GM21381 (cell line): ENCODE measurements around the gene FRMPD2.

Source experiments
- ATAC-seq: cut with Tn5 transposase; IDR thresholded peaks from one replicate; pipeline ENCODE4 v1.9.1; 2021; ENCODE audit warnings: mild to moderate bottlenecking, moderate library complexity; ENCODE audit not compliant: unreplicated experiment

The FRMPD2 gene, protein sequence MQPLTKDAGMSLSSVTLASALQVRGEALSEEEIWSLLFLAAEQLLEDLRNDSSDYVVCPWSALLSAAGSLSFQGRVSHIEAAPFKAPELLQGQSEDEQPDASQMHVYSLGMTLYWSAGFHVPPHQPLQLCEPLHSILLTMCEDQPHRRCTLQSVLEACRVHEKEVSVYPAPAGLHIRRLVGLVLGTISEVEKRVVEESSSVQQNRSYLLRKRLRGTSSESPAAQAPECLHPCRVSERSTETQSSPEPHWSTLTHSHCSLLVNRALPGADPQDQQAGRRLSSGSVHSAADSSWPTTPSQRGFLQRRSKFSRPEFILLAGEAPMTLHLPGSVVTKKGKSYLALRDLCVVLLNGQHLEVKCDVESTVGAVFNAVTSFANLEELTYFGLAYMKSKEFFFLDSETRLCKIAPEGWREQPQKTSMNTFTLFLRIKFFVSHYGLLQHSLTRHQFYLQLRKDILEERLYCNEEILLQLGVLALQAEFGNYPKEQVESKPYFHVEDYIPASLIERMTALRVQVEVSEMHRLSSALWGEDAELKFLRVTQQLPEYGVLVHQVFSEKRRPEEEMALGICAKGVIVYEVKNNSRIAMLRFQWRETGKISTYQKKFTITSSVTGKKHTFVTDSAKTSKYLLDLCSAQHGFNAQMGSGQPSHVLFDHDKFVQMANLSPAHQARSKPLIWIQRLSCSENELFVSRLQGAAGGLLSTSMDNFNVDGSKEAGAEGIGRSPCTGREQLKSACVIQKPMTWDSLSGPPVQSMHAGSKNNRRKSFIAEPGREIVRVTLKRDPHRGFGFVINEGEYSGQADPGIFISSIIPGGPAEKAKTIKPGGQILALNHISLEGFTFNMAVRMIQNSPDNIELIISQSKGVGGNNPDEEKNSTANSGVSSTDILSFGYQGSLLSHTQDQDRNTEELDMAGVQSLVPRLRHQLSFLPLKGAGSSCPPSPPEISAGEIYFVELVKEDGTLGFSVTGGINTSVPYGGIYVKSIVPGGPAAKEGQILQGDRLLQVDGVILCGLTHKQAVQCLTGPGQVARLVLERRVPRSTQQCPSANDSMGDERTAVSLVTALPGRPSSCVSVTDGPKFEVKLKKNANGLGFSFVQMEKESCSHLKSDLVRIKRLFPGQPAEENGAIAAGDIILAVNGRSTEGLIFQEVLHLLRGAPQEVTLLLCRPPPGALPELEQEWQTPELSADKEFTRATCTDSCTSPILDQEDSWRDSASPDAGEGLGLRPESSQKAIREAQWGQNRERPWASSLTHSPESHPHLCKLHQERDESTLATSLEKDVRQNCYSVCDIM (N-terminal part only)

DNA sequence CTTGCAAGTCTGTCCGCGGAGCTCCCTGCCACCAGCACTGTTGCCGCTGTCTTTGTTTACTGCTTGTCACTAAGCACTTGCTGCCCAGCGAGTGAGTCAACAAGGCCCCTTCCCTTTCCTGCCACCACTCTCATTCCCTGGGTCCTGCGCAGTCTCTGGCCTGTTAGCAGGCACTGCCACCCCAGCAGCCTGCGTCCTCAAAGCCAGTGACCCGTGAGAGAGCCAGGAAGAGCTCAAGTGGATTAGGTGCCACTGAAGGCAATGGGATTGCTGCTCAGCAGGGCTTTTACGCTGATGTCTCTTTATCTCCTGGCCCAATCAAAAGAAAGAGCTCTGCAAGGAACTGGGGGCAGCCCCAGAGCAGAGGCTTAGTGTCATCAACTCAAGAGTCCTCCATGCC is at the start of gene FRMPD2:
TSS of gene FRMPD2 (minus strand) at position 61 of the 400 bp plus-strand sequence. CDS start 129 bp downstream, outside the sequence.
- no peak for ATAC-seq

DNA sequence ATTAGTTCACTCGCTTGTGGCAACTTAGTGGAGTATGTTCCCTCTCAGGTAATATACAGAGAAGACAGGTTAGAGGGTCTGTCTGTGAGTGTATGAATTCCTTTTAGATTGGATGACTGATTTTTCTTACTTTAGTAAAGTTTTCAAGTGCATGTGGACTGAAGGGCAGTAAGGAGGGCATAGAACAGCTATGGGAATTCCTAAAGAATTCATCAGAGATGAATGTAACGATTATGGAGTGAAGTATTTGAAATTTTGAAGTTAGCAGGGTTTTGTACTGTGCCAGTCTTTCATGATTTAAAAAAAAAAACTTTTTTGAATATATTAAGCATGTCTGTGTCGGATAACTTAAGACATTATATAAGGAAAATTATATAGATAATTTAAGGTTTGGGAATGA is 47.5 kb upstream of the FRMPD2 start:
- ATAC-seq: no peak

DNA sequence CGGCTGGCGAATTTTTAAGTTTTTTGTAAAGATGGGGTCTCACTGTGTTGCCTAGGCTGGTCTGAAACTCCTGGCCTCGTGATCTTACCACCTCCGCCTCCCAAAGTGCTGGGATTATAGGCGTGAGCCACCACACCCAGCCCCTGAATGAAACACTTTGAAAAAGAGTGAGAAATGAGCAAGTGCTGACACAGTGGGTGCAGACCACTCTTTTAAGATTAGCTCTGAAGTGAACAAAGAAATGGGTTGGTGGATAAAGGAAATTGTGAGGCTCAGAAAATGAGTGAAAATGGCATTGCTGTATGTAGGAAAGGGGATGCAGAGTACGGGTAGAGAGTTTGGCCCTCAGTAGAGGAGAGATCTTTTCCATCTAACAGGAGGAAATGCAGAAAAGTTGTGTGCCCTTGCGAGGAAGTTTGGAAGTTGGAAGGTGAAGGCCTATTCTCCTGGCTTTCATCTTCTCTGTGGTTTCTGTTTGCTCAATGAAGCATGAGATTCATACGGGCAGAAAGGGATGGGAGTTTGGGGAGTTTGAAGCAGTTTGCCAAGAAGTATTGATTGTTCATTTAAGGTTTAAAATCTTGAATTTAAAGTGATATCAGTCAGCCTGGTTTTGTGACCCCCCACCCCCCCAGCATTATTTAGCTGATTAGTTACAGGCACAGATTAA is 43.0 kb upstream of the FRMPD2 start:
- ATAC-seq: no peak

DNA sequence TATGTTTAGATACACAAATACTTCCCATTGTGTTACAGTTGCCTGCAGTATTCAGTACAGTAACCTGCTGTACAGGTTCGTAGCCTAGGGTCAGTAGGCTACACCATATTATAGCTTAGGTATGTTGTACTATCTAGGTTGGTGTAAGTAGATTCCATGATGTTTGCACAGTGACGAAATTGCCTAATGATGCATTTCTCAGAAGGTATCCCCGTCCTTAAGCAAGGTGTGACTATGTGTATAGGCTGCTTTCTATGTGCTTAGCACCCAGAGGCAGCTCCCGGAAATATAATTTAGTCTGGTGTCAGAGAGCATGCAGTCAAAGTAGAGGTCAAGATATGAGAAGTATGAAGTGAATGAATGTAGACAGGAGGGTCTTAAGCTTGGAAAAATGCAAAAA is 41.7 kb upstream of the FRMPD2 start:
- ATAC-seq: no peak

DNA sequence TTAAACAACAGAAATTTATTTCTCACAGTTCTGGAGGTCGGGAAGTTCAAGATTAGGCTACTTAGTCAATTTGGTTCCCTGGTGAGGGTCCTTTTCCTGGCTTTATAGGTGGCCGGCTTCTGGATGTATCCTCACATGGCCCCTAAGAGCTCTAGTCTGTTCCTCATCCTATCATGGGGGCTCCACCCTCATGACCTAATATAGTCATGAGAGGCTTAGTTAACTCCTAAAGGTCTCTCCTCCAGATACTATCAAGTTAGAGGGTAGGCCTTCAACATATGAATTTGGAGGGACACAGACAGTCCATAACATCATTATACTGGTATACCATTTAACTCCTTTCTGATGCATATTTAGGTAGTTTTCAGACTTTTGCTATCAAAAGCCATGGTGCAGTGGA is 39.6 kb upstream of the FRMPD2 start:
- ATAC-seq: no peak

DNA sequence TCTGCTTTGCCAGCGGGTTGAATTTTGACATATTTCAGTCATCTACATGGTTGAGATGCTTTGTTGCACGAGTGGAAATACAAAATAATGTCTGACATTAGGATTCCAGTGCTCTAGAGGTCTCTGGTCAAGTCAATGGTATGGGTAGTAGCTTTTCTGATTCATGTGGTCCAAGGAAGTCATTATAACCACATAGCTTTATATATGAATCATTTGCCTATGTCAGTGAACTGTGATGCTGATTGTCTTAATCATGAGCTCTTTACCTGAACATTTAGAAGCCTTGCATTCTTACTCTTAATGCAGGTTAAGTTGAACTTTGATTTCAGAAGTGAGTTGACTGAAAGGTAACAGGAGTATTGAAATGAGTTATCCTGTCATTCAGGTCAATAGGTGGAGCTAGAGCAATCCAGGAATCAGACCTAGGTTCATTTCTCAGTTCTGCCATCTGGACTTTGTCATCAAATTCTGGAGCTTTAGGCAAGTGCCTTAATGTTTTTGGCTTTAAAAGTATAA is 35.3 kb upstream of the FRMPD2 start:
- no peak for ATAC-seq

DNA sequence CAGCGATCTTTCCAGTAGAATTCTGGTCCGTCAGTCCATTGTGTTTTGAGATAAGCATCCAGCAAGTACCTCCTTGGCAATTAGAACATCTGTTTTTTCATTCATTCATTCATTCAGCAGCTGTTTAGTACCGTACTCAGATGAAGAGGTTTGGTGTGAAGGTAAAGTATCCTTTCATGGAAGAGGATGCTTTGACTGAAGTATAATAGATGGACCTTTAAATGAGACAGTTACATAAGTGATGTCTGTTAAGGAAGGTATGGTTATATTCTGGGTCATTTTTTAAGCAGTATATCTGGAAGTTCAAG is 33.2 kb upstream of the FRMPD2 start:
- no peak for ATAC-seq

DNA sequence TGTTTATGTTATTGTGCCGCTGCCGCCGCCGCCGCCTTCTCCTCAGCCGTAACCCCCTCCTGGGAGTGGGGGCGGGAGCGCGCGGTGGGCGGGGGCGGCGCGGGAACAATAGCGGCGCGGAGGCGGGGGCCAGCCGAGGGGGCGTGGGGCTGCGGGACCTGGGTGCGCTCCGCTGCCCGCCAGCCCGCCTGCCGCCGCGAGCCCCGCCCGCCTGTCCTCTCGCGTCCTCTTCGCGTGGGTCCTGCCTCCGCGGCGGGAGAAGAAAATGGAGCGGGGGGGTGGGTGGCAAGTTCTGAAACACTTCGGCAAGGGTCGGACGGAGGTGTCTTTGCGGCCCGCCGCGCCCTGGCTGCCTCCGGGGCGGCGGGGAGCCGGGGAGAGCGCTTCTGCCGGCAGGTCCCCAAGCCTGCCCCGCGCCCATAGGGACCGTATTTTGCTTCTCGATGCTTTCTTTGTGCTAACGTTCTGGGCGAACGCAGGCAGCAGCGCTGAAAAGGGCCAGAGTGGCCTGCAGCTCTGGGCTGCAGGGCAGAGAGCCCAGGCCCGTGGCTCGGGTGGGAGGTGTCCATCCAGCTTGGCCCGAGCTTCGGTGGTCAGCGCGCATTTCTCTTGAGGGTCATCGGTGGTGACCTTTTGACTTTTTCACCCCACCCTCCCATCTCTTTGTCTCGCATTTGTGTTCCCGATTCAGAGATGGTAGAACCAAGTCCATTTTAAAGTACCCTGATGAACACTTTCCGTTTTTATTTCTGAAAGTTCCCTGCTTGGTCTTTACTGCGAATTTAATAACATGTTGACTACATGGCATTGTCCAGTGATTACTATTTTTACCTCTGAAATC is 32.6 kb upstream of the FRMPD2 start:
- ATAC-seq: peak; percentile 34

DNA sequence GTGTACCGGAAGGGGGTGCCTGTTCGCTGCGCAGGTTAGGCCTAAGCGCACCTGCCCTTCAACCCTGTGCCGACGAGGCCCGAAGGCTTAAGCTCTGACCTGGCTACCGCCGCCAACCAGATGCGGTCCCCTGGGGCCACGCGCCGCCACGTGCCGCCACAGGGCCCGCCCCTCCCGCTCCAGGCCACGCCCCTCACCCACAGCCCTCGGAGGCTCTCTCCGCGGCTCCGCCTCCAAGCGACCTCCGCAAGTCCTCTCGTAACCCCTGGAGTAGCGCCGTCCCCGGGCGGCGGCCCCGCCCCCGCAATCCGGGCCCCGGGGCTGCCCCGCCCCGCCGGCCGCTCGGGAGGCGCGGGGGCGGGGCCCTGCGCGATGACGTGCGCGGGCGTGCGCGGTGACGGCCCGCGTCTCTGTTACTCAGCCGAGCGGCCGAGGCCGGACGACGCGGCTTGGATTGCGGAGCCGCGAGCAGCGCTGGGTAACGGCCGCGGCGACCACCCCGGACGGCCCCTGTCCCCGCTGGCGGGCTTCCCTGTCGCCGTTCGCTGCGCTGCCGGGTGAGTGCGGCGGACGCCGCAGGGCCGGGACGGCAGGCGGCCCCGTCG is 31.9 kb upstream of the FRMPD2 start, which contains the start of gene MAPK8:
TSS of gene MAPK8 (plus strand) at position 413 of the 605 bp plus-strand sequence. CDS start 94,984 bp downstream, outside the sequence.
- ATAC-seq: peak; percentile 87

DNA sequence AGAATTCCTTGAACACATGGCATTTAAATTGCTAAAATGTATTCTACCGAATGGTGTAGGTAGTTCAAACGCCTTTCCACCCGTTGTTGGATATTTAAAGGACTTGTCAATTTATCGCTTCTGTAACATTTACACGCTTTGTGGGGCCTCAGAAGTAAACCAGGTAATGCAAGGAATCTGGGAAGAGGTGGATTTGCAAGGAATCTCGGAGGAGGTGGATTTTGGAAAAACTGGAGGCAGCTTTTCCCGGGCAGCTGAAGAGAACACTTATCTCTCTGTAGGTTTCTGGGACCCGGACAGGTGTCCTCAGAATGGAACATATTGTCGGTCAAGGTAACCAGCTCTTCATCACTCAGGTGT is 31.4 kb upstream of the FRMPD2 start:
- no peak for ATAC-seq

DNA sequence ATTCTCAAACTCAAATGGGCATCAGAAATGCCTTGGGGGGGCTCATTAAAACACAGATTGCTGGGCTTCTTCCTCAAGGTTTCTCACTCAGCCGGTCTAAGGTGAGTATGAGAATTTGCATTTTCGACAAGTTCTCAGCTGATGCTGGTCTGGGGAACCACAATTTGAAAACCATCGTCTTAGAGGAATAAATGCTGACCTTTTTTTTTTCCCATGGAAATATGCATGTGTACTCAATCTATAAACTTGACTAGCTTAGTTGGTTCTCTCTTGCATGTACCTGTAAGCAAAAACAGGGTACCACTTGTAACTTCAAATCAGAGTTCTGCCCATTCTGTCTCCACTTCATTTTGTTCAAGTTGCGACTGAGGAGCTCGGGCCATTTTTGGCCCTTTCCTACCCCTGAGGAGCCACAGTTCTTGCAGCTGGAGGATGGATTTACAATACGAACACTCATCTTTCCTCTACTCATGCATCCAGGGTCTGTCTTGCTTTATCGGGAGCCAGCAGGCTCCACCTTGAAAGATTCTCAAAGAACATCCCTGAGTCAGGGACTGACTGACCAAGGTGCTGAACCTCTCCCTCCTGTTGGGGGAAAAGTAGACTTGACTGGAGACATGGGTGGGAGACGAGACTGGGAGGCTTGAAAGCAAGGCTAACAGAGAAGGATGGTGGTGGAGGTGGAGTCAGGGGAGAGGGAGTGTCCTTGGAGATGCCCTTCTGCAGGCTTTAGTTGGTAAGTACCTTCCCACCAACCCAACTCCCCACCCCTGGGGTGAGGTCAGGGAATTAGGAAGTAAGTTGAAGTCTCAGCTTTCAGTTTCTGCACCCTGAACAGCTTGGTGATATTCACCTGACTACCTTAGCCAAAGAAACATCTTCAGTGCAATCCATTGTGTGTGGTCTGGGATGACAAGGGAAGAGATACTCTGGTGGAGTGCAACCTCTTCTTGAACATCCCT is 28.3 kb upstream of the FRMPD2 start:
- ATAC-seq: no peak

DNA sequence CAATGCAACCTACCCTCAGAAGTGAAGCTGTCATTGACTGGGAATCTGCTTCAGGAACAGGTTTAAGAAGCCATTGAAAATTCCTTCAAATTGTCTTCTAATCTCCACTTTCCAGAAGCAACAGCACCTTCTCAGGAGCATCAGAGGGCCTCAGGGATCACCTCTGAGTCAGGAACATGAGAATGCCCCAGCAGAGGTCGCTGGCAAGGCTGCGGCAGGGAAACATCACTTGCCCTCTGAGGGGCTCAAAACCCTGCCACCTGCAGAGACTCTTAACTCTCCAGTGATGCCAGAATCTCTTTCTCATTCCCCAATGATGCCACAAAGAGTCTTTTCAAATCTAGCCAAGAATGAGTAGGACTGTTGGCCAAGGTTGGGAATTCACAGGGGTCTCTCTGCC is 26.1 kb upstream of the FRMPD2 start:
- ATAC-seq: no peak

DNA sequence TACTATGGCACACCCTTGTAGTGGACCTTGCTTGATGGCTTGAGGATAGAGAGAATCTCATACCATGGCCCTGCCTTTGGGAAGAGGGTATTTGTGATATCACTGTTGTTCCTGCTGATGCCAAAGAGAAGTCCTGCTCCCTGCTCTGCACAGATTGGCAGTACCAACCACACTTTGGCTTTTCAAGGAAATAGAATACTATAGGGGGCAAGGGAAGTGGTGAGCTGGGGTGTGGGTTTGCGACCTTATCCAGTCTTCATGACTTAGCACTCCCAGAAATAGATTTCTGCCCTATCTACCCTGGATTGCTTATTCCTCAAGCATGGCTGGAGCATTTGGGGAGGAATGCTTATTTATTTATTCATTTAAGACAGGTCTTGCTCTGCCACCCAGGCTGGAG is 25.2 kb upstream of the FRMPD2 start:
- no peak for ATAC-seq

DNA sequence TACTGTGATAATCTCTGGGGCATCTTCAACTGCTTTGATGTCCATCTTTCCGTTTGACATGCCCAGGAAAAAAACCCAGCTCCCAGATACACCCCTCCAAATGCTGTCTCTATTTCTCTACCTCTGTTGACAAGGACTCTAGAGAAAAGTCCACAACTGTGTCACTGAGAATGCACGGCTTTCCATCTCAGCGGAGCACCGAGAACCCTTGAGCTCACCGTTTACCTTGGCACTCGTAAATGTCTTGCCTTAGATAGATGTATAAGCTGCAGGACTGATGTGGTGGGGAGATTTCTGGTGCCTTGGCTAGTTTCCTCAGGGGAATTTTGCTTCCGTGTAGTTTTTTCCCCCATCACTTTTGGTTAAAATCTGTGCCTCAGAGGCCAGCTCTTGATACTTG is 24.6 kb upstream of the FRMPD2 start:
- no peak for ATAC-seq

DNA sequence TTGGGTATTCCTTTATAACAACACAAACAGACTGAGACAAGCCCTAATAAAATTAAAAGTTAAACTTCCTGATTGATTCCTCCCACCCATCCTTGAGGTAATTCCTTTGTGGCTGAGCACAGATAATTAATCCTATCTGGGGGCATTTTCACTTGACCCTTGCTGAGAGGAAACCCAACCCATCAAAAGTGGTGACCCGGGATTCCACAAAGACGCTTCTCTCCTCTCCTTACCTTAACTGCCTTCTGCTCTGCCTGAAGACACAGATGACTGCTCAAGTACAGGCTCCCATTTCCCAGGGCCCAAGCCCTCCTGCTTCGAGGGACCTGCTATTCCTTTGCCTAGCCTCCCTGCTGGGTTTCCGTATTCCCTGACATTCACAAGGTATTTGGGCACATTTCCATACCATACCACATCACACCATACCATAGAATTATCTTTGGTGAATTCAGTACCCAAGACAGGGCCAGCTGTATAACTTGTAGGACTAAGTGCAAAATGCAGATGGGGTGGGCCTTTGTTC is 22.1 kb upstream of the FRMPD2 start:
- ATAC-seq: no peak

DNA sequence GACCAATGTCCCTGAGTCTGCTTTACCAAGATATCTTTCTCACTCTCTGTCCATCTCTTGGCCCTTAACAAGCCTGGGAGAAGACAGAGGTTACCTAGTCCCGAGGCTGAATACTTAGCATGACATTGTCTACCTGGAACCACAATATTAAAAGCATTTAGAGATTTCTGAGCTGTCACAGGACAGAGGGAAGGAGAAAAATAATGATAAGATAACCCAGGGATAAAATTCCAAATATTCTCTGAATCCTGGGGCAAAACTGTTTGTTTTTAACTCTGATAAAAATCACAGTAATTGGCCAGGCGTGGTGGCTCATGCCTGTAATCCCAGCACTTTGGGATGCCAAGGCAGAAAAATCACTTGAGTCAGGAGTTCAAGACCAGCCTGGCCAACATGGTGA is 19.9 kb upstream of the FRMPD2 start:
- no peak for ATAC-seq

DNA sequence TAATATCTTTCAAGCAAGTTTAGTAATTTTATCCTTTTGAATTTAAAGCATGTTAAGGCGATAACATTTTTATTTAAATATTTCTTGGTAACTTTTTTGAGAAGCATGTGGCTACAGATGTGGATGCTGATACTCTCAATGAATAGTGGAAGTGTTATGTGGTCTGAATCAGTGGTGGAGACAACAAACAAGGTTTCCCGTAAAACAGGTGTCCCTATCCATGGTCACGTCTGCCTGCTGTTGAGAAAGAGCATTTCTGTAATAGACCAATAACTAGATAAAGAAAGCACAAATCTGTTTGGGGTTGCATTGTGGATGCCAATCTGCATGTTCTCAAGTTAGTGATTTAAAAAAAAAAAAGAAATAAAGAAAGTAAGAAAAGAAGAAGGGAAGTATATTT is 18.1 kb upstream of the FRMPD2 start:
- no peak for ATAC-seq

DNA sequence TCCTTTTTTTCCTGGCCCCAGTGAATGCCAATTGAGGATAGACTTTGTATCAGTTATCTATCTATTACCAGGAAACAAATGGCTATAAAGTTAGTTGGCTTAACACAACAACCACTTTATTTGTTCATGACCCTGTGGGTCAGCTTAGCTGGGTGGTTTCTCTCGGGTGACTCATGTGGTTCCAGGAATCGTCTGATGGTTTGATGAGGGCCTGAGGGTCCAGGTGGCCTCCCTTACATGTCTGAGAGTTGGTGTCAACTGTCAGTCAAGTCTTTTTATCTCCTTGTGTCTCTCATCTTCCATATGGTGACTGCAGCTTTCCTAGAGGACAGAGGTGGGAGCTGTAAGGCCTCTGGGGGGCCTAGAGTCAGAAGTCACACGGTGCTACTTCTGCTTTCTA is 16.7 kb upstream of the FRMPD2 start:
- no peak for ATAC-seq
